ENCODE results near the gene SCAPER.

GRCh38 chr15:76844096-76844495, 61.0 kb downstream of the SCAPER start:
- TF ChIP-seq EZH2 (IDR thresholded peaks at IDR 0.05; ENCODE audit: borderline replicate concordance, low read depth, low read length, poor library complexity, severe bottlenecking) (no peak), CTCF (conservative IDR thresholded peaks at IDR 0.05; ENCODE audit: low read depth, low read length) (no peak)
